ENCODE measurements around the gene KCTD1. TPM values are rescaled to one million over a fixed set of nuclear protein-coding genes. Genes with fewer than 3 reads are reported as not detected.

The KCTD1 gene
- polyA plus RNA-seq, 1 donor from 2014 or later, result 32.0 TPM

- no peaks in the 10 kb centered on the region for H3K9me2 ChIP-seq (ENCODE audit: insufficient read depth, low read length)
- no peaks in the 10 kb centered on the region for H3F3A ChIP-seq (ENCODE audit: insufficient read depth, low read length, poor library complexity, severe bottlenecking)
- no peaks in the 10 kb centered on the region for H4K20me1 ChIP-seq (ENCODE audit: insufficient read depth)
- no peaks in the 10 kb centered on the region for H3K27me3 ChIP-seq (ENCODE audit: insufficient read depth, low read depth, low read length)
- H3K79me2 ChIP-seq (replicated peaks; ENCODE audit: insufficient read depth, low read length), result no peaks in the 10 kb centered on the region
- TF ChIP-seq EP300 (conservative IDR thresholded peaks at IDR 0.05; ENCODE audit: poor library complexity, severe bottlenecking) (no peak), MXI1 (conservative IDR thresholded peaks at IDR 0.05; ENCODE audit: poor library complexity, severe bottlenecking) (no peak), RAD21 (conservative IDR thresholded peaks at IDR 0.05) (no peak), REST (IDR thresholded peaks at IDR 0.05; ENCODE audit: borderline replicate concordance) (no peak), SMC3 (conservative IDR thresholded peaks at IDR 0.05; ENCODE audit: poor library complexity) (no peak)
- no peak overlapping the region for H3K27ac ChIP-seq (ENCODE audit: low read length)
- H3K36me3 ChIP-seq (ENCODE audit: insufficient read depth, low read length), result no peaks in the 10 kb centered on the region
- H2AFZ ChIP-seq (ENCODE audit: low read depth, low read length), result no peak overlapping the region
- H3K9me3 ChIP-seq (ENCODE audit: low read length), result no peaks in the 10 kb centered on the region
- no peak overlapping the region for H3K4me2 ChIP-seq (ENCODE audit: low read length)
- H3K9ac ChIP-seq (ENCODE audit: low read length), result no peak overlapping the region
- H3K4me3 ChIP-seq (ENCODE audit: low read length), result no peak overlapping the region
These were observed 65.8 kb downstream of the KCTD1 start for GRCh38 chr18:26482569-26482968.

- Histone ChIP-seq H3K27ac (ENCODE audit: low read length) (no peak overlapping the region), H3K4me2 (ENCODE audit: low read length) (no peak overlapping the region), H3F3A (ENCODE audit: insufficient read depth, low read length, poor library complexity, severe bottlenecking) (peaks cover 4% of the 10 kb centered on the region), H3K9me2 (ENCODE audit: insufficient read depth, low read length) (no peaks in the 10 kb centered on the region), H2AFZ (ENCODE audit: low read depth, low read length) (no peak overlapping the region), H4K20me1 (ENCODE audit: insufficient read depth) (no peaks in the 10 kb centered on the region), H3K9me3 (ENCODE audit: low read length) (no peaks in the 10 kb centered on the region), H3K36me3 (ENCODE audit: insufficient read depth, low read length) (no peaks in the 10 kb centered on the region), H3K4me3 (ENCODE audit: low read length) (no peak overlapping the region), H3K27me3 (ENCODE audit: insufficient read depth, low read depth, low read length) (no peaks in the 10 kb centered on the region), H3K79me2 (replicated peaks; ENCODE audit: insufficient read depth, low read length) (no peaks in the 10 kb centered on the region), H3K9ac (ENCODE audit: low read length) (no peak overlapping the region)
- TF ChIP-seq RAD21 (conservative IDR thresholded peaks at IDR 0.05), result no peak
- TF ChIP-seq SMC3 (conservative IDR thresholded peaks at IDR 0.05; ENCODE audit: poor library complexity), result no peak
- TF ChIP-seq EP300 (conservative IDR thresholded peaks at IDR 0.05; ENCODE audit: poor library complexity, severe bottlenecking), result no peak
- TF ChIP-seq MXI1 (conservative IDR thresholded peaks at IDR 0.05; ENCODE audit: poor library complexity, severe bottlenecking), result no peak
- no peak for TF ChIP-seq EZH2 (IDR thresholded peaks at IDR 0.05; ENCODE audit: borderline replicate concordance, insufficient read depth, low read length, poor library complexity, severe bottlenecking)
- no peak for TF ChIP-seq POLR2AphosphoS5 (IDR thresholded peaks at IDR 0.05)
- no peak for TF ChIP-seq CTCF (IDR thresholded peaks at IDR 0.05; ENCODE audit: poor library complexity, severe bottlenecking)
- no peak for TF ChIP-seq REST (IDR thresholded peaks at IDR 0.05; ENCODE audit: borderline replicate concordance)
- no peak for TF ChIP-seq TAF1 (IDR thresholded peaks at IDR 0.05; ENCODE audit: low read depth)
These were observed 67.2 kb downstream of the KCTD1 start for GRCh38 chr18:26480897-26481795.
